Lower lobe of right lung (tissue), 2 donors: ENCODE data around the gene XYLT1. TPM values are rescaled to one million over a fixed set of nuclear protein-coding genes. Genes with fewer than 3 reads are reported as not detected.

Experiments
- ATAC-seq, 2 donors: fragments of 200-7000 bp; cut with Tn5 transposase; one replicate each; pipeline ENCODE4 v1.9.1; 2020 to 2022; ENCODE audit warnings: mild to moderate bottlenecking in 2 of 2, moderate library complexity in 2 of 2
- DNase-seq: peaks from one replicate; pipeline ENCODE4 v3.0.0-alpha.2; 2020
- H3K27ac ChIP-seq: fragments of 200-600 bp; one replicate; pipeline ENCODE4 v1.8.0; 2022
- H3K27me3 ChIP-seq: fragments of 200-600 bp; one replicate; pipeline ENCODE4 v1.8.0; 2022; ENCODE audit warnings: low read depth
- H3K36me3 ChIP-seq: fragments of 200-600 bp; one replicate; pipeline ENCODE4 v1.8.0; 2022; ENCODE audit warnings: mild to moderate bottlenecking
- H3K4me1 ChIP-seq: fragments of 200-600 bp; one replicate; pipeline ENCODE4 v1.8.0; 2022
- H3K4me3 ChIP-seq: fragments of 200-600 bp; one replicate; pipeline ENCODE4 v1.8.0; 2022; ENCODE audit warnings: mild to moderate bottlenecking
- H3K9me3 ChIP-seq: fragments of 200-600 bp; one replicate; pipeline ENCODE4 v1.8.0; 2022
- intact Hi-C: fragments of 100-400 bp; cut with DNase I; formaldehyde crosslinking; loops from one replicate; pipeline ENCODE4 v1.11.0; 2022
- total RNA-seq: library from RNA; stranded (reverse); fragmentation: NEBNext Ultra II Directional; extraction: Animal tissue kit (Norgen Biotek cat#: 25700); gene quantifications from one replicate; pipeline ENCODE4 v1.2.1, GENCODE V29; 2021
- TF ChIP-seq, protein P1 (sequence below): fragments of 200-600 bp; IDR thresholded peaks from one replicate; pipeline ENCODE4 v1.8.0; 2022; ENCODE audit warnings: antibody characterized with exemption, mild to moderate bottlenecking
- donor health status: DM: no; HTN: yes; CAD: no; lungs with severe emphysema.

Gene XYLT1
- total RNA-seq, 1 donor from 2014 or later, result 9.0 TPM

DNA sequence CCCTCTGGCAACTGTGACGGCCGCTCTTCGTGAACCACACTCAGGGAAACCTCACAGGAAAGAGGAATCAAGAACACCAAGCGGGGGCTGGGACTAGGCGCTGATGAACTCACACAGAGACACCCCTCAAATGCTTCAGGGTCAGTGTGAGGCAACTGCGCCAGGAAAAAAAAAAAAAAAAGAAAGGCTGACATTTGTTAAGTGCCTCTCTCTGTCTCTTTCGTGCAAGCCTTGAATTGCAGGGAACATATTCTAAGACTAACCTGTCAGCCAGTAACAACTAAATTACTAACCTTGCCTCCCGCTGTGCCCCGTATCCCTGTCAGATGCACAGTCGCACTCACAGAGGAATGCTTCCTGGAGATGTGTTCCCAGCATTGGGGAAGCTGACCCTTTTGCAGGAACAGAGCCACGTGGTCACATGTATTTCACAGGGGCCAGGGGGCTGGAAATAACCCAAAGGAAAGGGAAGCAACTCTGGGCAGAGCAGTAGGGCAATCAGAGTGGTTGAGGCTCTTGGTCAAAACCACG, 247.8 kb downstream of the XYLT1 start:
- intact Hi-C loops, result no loop called here
- ATAC-seq (peak; percentile 50 to 58), DNase-seq (no peak)
- Histone ChIP-seq H3K4me3 (no peak overlapping the region), H3K36me3 (no peaks in the 10 kb centered on the region), H3K9me3 (no peaks in the 10 kb centered on the region), H3K4me1 (peaks cover 21% of the 10 kb centered on the region), H3K27ac (no peak overlapping the region), H3K27me3 (no peaks in the 10 kb centered on the region)
- TF ChIP-seq, protein P1, sequence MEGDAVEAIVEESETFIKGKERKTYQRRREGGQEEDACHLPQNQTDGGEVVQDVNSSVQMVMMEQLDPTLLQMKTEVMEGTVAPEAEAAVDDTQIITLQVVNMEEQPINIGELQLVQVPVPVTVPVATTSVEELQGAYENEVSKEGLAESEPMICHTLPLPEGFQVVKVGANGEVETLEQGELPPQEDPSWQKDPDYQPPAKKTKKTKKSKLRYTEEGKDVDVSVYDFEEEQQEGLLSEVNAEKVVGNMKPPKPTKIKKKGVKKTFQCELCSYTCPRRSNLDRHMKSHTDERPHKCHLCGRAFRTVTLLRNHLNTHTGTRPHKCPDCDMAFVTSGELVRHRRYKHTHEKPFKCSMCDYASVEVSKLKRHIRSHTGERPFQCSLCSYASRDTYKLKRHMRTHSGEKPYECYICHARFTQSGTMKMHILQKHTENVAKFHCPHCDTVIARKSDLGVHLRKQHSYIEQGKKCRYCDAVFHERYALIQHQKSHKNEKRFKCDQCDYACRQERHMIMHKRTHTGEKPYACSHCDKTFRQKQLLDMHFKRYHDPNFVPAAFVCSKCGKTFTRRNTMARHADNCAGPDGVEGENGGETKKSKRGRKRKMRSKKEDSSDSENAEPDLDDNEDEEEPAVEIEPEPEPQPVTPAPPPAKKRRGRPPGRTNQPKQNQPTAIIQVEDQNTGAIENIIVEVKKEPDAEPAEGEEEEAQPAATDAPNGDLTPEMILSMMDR, result no peak

DNA sequence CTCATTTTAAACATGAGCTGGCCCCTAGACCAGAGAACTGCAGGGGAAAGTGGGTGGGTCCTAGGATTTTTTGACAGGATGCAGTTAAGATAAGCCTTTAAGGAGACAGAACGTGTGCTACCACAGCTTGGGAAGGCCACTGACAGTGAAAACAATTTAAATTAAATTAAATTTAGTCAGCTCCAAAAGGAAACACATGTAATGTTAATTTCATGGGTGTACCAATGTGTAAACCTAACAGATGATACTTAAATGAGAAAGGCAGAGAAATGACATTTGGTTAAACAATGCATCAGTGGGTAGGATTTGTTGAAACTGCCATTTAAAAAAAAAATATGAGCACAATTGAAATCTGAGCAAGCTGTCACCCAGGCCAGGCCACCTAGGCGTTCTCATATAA, 250.8 kb downstream of the XYLT1 start:
- Histone ChIP-seq H3K4me3 (no peak overlapping the region), H3K9me3 (no peaks in the 10 kb centered on the region), H3K36me3 (no peaks in the 10 kb centered on the region), H3K4me1 (peaks cover 16% of the 10 kb centered on the region), H3K27me3 (no peaks in the 10 kb centered on the region), H3K27ac (no peak overlapping the region)
- DNase-seq (no peak), ATAC-seq (no peak)
- TF ChIP-seq, protein P1, result no peak
- intact Hi-C loops, result no loop called here

- TF ChIP-seq, protein P1, result no peak
- Histone ChIP-seq H3K9me3 (peaks cover 5% of the 10 kb centered on the region), H3K27me3 (no peaks in the 10 kb centered on the region), H3K27ac (no peak overlapping the region), H3K36me3 (no peaks in the 10 kb centered on the region), H3K4me3 (no peak overlapping the region), H3K4me1 (no peaks in the 10 kb centered on the region)
- ATAC-seq (no peak), DNase-seq (no peak)
- intact Hi-C loops, result no loop called here
Observed at GRCh38 chr16:17215936-17216335, 254.8 kb downstream of the XYLT1 start.

DNA sequence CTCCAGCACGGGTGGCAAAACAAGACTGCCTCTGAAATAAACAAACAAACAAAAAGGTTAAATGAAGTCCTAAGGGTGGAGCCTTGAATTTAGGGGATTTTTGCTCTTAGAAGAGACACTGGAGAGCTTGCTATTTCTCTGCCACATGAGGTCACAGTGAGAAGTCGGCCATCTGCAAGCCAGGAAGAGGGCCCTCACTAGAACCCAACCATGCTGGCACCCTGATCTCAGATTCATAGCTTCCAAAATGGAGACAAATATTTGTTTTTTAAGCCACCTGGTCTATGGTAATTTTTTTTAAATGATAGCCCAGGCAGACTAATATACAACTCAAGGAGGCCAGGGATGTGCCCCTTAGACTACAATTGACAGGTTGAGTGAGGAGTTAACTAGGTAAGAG, 255.5 kb downstream of the XYLT1 start:
- ATAC-seq (no peak), DNase-seq (no peak)
- intact Hi-C loops, result no loop called here
- Histone ChIP-seq H3K36me3 (no peaks in the 10 kb centered on the region), H3K27me3 (no peaks in the 10 kb centered on the region), H3K27ac (no peak overlapping the region), H3K4me1 (no peaks in the 10 kb centered on the region), H3K9me3 (peaks cover 5% of the 10 kb centered on the region), H3K4me3 (no peak overlapping the region)
- TF ChIP-seq, protein P1, result no peak

DNA sequence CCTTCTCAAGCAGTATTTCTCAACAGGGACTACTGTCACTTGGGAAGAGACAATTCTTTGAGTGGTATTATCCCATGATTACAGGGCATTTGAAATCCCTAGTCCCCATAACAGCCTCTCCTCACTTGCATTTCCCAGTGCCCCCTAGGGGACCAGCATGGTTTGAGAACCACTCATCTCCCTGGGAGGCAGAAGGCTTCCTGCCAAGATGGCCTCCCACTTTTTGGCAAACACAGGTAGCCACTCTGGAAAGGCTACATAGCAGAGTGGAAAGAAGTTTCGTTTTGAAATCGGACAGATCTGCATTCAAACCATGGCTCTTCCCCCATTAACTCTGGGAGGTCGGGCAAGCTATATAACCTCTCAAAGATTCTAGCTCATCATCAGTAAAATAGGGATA, 256.8 kb downstream of the XYLT1 start:
- Histone ChIP-seq H3K27ac (no peak overlapping the region), H3K36me3 (no peaks in the 10 kb centered on the region), H3K27me3 (no peaks in the 10 kb centered on the region), H3K9me3 (peaks cover 5% of the 10 kb centered on the region), H3K4me1 (no peaks in the 10 kb centered on the region), H3K4me3 (no peak overlapping the region)
- no peak for DNase-seq
- intact Hi-C loops, result no loop called here
- TF ChIP-seq, protein P1, result no peak
- no peak for ATAC-seq

GRCh38 chr16:17213025-17213424, 257.7 kb downstream of the XYLT1 start:
- H3K27ac ChIP-seq, result no peak overlapping the region
- no peaks in the 10 kb centered on the region for H3K36me3 ChIP-seq
- TF ChIP-seq, protein P1, result no peak
- H3K27me3 ChIP-seq, result no peaks in the 10 kb centered on the region
- intact Hi-C loops, result no loop called here
- H3K9me3 ChIP-seq, result peaks cover 5% of the 10 kb centered on the region
- H3K4me3 ChIP-seq, result no peak overlapping the region
- DNase-seq, result no peak
- no peaks in the 10 kb centered on the region for H3K4me1 ChIP-seq
- ATAC-seq, result no peak
